HG02870 (cell line): ENCODE results near the gene UMODL1.

ENCODE experiments used
- ATAC-seq: cut with Tn5 transposase; IDR thresholded peaks from one replicate; pipeline ENCODE4 v1.9.1; 2021; ENCODE audit warnings: mild to moderate bottlenecking, moderate library complexity; ENCODE audit not compliant: unreplicated experiment

UMODL1 gene

GRCh38 chr21:42079008-42079938 is 8.2 kb downstream of the UMODL1 start:
- ATAC-seq = no peak

- ATAC-seq = no peak
These were observed 9.0 kb downstream of the UMODL1 start for GRCh38 chr21:42079939-42080787.

GRCh38 chr21:42080788-42081083 is 9.6 kb downstream of the UMODL1 start:
- no peak for ATAC-seq

GRCh38 chr21:42081138-42081537 is 10.0 kb downstream of the UMODL1 start:
- ATAC-seq = no peak

- no peak for ATAC-seq
These were observed 10.8 kb downstream of the UMODL1 start for GRCh38 chr21:42081931-42082381.

- no peak for ATAC-seq
These were observed 11.6 kb downstream of the UMODL1 start for GRCh38 chr21:42082501-42083360.

GRCh38 chr21:42083361-42083690 is 12.2 kb downstream of the UMODL1 start:
- ATAC-seq = no peak

GRCh38 chr21:42084079-42084478 is 13.0 kb downstream of the UMODL1 start:
- ATAC-seq = no peak

GRCh38 chr21:42085246-42086077 is 14.3 kb downstream of the UMODL1 start:
- no peak for ATAC-seq

- ATAC-seq = no peak
These were observed 15.9 kb downstream of the UMODL1 start for GRCh38 chr21:42086969-42087368.

- no peak for ATAC-seq
These were observed 17.0 kb downstream of the UMODL1 start for GRCh38 chr21:42088148-42088547.

- ATAC-seq = no peak
These were observed 17.5 kb downstream of the UMODL1 start for GRCh38 chr21:42088658-42089057.

- no peak for ATAC-seq
These were observed 18.0 kb downstream of the UMODL1 start for GRCh38 chr21:42089093-42089631.

GRCh38 chr21:42089665-42090310 is 18.7 kb downstream of the UMODL1 start:
- ATAC-seq = no peak

- ATAC-seq = no peak
These were observed 20.9 kb downstream of the UMODL1 start for GRCh38 chr21:42091899-42092508.

GRCh38 chr21:42092771-42093170 is 21.7 kb downstream of the UMODL1 start:
- ATAC-seq = no peak

GRCh38 chr21:42093186-42093585 is 22.1 kb downstream of the UMODL1 start:
- ATAC-seq = no peak

- ATAC-seq = no peak
These were observed 22.9 kb downstream of the UMODL1 start for GRCh38 chr21:42093991-42094421.

GRCh38 chr21:42094811-42095210 is 23.7 kb downstream of the UMODL1 start:
- ATAC-seq = no peak
